HG02588 (cell line): ENCODE measurements around the gene KCNMB3.
"Not testable (repeated sequence)": the region's sequence is repeated elsewhere in the genome, so short reads cannot be mapped to it uniquely, and the experiment has no call there.

Experiments used
- ATAC-seq: cut with Tn5 transposase; IDR thresholded peaks from one replicate; pipeline ENCODE4 v1.9.1; 2021; ENCODE audit warnings: mild to moderate bottlenecking, moderate library complexity; ENCODE audit not compliant: unreplicated experiment

The KCNMB3 gene

GRCh38 chr3:179265092-179265491 lies 14.2 kb upstream of the KCNMB3 start:
- no peak for ATAC-seq

- no peak for ATAC-seq
Measured at GRCh38 chr3:179264449-179264848, 13.5 kb upstream of the KCNMB3 start.

GRCh38 chr3:179263134-179263533 lies 12.2 kb upstream of the KCNMB3 start:
- ATAC-seq, result no peak

GRCh38 chr3:179260949-179261765 lies 10.2 kb upstream of the KCNMB3 start:
- ATAC-seq, result peak; percentile 89

GRCh38 chr3:179259959-179260756 lies 9.2 kb upstream of the KCNMB3 start:
- ATAC-seq, result not testable (repeated sequence)

- no peak for ATAC-seq
Measured at GRCh38 chr3:179258820-179259219, 7.9 kb upstream of the KCNMB3 start.

- ATAC-seq, result not testable (repeated sequence)
Measured at GRCh38 chr3:179257742-179258141, 6.8 kb upstream of the KCNMB3 start.

GRCh38 chr3:179256813-179257212 lies 5.9 kb upstream of the KCNMB3 start:
- no peak for ATAC-seq

- no peak for ATAC-seq
Measured at GRCh38 chr3:179247289-179248015, 3.5 kb downstream of the KCNMB3 start.

- ATAC-seq, result no peak
Measured at GRCh38 chr3:179244878-179245277, 6.0 kb downstream of the KCNMB3 start.

- not testable (repeated sequence) for ATAC-seq
Measured at GRCh38 chr3:179242859-179243258, 8.1 kb downstream of the KCNMB3 start.

GRCh38 chr3:179240299-179240698 lies 10.6 kb downstream of the KCNMB3 start:
- not testable (repeated sequence) for ATAC-seq

GRCh38 chr3:179236669-179237301 lies 14.1 kb downstream of the KCNMB3 start:
- peak; percentile 72 for ATAC-seq

GRCh38 chr3:179234199-179234598 lies 16.7 kb downstream of the KCNMB3 start:
- ATAC-seq, result no peak

GRCh38 chr3:179233043-179233442 lies 17.9 kb downstream of the KCNMB3 start:
- no peak for ATAC-seq

- no peak for ATAC-seq
Measured at GRCh38 chr3:179229177-179229576, 21.7 kb downstream of the KCNMB3 start.

GRCh38 chr3:179227349-179227748 lies 23.6 kb downstream of the KCNMB3 start:
- no peak for ATAC-seq

GRCh38 chr3:179224584-179224983 lies 26.3 kb downstream of the KCNMB3 start:
- ATAC-seq, result no peak

GRCh38 chr3:179223548-179223947 lies 27.4 kb downstream of the KCNMB3 start:
- no peak for ATAC-seq

- ATAC-seq, result not testable (repeated sequence)
Measured at GRCh38 chr3:179218213-179218612, 32.7 kb downstream of the KCNMB3 start.

- ATAC-seq, result not testable (repeated sequence)
Measured at GRCh38 chr3:179215550-179215949, 35.4 kb downstream of the KCNMB3 start.
